GDM1 (cell line): ENCODE results near the gene PTEN.

Experiments used
- DNase-seq: peaks from one replicate; lab custom pipeline; 2025; lab: John Stamatoyannopoulos, UW

The PTEN gene

DNA sequence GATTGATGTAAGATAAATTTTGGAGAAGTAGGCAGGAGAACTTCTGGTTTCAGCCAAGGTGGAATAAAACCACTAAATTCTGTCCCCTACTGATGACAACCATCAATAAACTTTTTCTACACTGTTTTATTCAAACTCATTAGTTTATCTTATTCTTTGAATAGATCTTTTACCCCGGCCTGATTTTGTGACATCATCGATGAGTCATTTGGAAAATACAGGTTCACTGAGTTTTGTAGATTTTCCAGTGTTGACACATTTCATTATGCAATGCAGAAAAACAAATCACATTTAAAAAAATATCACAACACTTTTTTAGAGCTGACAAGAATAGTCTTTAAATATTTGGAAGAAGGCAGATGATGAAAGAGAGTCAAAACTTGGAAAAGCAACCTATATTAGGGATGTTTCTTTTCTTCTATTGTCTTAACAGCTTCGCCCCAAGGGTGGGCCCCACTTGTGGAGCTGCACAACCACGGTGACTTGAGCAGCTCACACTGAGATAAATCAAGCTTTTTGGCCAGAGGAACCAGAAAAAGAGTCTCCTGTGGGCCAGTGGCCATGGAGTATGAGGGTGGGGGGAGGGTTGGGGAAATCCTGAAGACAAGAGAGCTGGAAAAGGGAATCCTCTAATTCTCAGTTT, 112.8 kb downstream of the PTEN start:
- DNase-seq, result no peak

DNA sequence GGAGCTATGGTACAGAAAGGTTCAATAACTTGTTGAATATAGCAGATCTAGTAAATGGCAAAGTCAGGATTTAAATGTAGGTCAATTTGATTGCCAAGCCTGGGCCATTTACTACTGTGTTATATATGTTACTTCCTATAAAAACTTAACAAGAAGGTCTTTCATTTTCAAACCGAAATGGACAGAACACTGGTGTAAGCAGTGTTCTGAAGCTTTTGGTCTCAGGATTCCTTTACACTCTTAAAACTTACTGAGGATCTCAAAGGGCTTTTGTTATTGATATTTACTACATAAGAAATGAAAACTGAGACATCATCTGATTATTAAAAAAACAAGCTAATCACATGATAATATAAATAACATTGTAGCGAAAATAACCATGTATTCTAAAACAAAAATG, 114.7 kb downstream of the PTEN start:
- DNase-seq, result no peak

DNA sequence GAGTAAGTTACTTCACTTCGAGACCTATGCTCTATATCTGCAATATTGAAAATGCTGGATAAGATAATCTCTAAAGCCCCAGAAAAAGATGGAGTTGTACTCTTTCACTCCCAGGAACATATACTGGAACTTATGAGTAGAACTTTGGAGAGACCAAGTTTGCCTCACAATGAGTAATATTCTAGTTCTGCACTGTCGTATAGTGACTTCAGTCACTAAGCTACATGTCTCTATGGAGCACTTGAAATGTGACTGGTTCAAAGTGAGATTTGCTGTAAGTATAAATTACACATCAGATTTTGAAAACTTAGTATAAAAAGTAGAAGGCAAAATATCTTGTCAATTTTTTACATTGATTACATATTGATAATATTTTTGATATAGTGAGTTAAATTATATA, 116.4 kb downstream of the PTEN start:
- no peak for DNase-seq

DNA sequence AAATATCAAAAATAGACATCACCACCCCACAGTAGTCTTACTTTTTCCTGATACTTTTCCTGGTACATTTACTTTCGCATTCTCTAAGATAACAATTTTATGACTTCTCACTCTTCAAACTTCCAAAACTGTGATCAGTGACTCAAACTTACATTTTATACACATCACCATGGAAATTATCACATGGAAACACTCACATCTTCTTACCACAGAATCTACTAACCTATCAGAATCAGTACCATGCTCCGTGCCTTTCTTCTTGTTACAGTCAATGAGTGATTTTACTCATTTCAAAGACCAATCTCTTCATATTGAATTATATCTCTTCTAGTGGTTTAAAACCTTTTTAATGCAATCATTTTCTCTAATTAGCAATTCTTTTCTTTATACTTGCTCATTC, 120.3 kb downstream of the PTEN start:
- DNase-seq, result no peak

DNA sequence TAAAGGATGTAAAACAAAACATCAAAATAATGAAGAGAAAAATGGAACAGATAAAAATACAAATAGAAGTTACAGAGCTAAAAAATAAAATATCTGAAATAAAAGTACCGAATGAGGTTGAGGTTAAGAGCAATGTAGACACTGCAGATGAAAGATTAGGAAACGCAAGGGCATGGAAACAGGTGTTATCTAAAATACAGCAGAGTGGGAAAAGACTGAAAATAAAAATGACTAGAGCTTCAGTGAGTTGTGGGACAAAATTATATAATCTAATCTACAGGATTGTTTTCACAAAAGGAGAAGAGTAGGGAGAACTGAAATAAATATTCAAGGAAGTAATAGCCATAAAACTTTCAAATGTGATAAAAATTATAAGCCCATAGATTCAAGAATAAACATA, 123.8 kb downstream of the PTEN start:
- no peak for DNase-seq

DNA sequence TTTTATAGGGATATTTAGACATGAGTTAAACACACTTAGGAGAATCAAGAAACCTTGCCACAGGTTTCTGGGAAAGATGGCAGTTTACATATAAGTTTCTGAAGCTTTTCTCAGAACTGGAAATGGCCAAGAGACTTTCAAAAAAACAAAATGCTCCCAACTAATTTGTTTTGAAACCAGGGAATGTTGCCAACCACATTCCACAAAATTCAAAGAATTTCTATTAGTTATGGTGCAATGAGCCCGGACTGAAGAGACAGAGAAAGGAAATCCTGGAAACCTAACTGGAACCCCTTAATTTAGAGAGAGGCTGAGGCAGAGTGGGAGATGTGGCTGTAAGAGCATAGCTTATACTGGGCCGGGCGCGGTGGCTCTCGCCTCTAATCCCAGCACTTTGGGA, 128.5 kb downstream of the PTEN start:
- no peak for DNase-seq

DNA sequence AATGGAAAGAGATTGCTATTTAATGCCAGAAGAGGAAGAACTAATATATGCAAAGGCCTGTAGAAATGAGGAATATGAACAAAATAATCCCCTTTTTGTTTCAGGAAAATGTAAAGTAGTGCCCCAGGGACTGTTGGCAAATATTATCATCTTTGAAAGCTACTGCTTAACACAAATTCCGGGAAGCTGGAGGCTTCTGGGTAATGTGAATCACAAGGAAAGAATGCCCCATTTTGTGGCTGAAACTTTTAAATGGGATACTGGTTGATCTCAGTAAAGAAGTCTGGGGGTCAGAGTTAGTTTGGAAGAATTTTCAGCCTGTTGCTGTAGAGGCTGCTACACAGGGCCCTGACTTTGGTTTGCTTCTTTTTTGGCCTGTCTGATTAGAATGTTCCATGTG, 141.0 kb downstream of the PTEN start:
- DNase-seq, result no peak

DNA sequence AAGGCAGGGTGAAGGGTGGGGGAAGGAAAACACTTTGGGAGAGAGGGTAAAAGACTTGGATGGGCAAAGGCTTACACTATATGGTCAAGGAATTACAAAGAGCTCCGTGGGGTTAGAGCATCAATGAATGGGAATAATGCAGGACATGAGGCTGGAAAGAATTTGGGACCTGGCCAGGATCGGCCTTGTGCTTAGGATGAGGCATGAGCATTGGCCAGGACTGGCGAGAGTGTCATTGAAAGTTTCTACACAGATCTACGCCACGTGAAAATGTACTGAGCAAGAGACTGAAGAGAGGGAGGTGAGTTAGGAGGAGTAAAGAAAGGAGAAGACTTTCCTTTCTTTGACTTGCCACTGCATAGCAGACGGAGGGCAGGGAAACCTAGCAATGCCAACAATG, 142.8 kb downstream of the PTEN start:
- no peak for DNase-seq

DNA sequence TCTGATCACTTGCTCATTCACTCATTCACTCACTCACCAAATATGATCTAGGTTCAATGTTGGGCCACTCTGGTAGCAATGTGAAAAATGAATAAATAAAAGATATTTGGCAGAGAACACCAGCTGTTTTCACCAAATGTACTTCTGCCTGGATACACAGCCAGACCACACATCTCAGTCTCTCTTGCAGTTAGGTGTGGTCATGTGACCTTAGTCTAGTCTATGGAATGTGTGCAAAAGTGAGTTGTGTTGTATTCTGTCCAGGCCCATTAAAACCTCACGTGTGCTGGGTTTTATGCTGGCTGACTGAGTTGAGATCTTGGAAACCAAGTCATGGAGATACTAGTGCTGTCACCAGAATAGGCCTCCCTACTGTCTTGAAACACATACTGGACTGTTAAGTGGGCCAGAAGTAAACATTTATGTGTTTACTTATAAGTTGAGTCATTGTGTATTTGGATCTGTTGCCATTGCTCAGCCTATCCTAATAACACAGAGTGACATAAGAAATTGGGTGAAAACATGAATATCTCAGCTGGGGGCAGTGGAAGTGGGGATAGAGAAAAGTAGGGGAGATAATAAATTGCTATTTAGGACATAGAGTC, 145.5 kb downstream of the PTEN start:
- no peak for DNase-seq

DNA sequence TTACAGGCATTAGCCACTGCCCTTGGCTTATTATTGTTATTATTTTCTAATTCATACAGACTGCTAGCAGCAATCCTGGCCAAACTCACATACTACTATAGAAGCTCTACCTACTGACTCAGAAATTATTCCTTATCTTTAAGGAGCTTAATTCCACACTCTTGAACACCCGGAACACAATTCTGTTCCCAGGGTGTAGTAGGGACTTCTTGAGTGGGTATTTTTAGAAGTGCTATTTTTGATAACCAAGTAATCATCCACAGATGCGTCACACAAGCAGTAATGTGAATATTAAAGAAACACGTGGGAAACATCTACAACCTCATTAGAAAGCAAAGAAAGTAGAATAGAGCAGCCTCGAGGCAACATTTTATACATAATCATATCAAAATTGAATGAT, 149.2 kb downstream of the PTEN start:
- DNase-seq, result no peak

DNA sequence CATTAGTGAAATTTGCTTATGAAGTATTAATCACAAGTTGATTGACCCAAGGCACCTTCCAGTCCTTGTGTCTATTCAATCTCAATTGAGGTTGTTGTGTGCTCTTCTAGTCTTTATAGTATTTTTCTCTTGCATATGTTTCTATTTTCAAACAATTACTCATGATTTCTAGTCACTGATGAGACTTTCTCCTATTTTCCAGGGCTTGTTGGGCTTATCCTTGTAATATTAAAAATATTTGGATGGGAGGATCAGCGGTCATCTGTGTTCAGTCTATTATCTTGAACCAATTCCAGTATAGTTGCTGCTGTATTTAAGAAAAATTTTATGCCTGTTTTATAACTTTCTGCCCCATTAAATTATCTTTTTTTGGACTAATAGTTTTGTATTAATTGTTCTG, 154.4 kb downstream of the PTEN start:
- no peak for DNase-seq

DNA sequence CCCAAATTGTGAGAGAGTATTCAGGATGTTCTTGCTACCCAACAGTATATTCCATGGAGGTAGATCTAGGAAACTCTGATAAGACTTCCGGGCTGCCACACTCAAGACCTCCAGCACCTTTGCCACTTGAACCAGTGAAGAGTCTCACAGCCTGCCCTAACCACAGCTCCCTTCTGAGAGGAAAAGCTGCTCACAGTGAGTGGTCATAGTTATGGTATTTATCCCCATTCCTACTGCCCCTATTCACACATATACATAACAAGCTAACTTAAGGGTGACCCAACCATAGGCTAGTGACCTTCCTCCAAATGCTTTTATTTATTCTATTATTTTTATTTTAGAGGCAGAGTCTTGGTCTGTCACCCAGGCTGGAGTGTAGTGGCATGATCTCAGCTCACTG, 156.3 kb downstream of the PTEN start:
- DNase-seq, result no peak
